GM21360 (cell line): Measurements from ENCODE around the gene PTCSC3.

Experiments used
- ATAC-seq: cut with Tn5 transposase; IDR thresholded peaks from one replicate; pipeline ENCODE4 v1.9.1; 2021; ENCODE audit warnings: mild to moderate bottlenecking, moderate library complexity; ENCODE audit not compliant: unreplicated experiment

PTCSC3 gene

DNA sequence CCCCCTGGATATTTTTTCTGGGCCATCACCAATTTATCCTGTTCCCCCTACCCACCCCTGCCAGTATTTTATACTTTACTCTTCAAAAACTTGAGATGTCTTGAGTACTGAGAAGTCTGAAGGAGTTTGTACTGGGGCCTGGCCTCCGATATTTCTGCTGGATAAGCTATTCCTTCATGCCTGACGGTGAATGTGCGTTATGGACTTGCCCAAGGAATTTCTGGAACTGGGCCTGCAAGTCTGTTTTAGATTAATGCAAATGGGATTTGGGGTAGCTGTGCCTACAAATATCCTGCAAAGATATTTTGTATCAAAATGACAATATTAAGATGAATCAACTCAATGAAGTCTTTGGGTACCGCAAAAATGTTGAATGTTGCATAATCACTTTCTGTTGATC, at the start of gene PTCSC3:
Gene PTCSC3 (minus strand): TSS at position 199 of the 400 bp plus-strand sequence.
- ATAC-seq: no peak

DNA sequence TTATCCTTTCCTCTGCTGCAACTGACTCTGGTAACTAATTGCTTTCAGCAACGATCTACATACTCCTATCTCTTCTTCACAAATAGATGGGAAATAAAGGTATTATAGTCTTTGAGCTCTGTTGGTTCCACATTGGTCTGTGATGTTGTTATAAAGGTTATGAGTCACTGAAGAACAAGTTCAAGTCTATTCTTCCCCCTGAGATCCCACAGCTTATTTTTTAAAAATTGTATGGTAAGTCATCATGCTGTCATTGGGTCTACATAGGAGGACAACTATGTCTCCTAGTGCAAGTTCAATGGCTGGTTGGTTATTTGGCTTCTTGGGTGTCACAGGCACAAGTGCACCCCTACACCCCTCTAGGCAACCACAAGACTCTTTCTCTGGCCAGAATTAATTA, 49.6 kb upstream of the PTCSC3 start:
- ATAC-seq: no peak

DNA sequence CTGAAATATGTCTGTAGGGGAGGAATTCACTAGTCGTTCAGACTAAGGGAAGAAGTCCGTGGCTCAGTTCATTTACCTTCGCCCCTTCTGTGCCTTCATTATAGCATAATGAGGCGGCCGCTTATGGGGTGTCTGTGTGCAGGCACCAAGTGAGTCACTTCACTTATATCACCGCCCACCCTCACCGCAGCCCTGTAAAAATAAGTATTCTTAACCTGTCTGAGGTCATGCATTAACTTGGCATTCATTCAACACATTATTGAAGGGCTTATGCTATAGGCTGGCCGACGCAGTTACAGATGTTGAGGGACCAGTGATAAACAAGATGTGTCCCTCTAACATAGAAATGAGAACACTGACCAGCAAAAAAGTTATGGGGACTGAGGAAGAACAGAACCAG, 47.7 kb upstream of the PTCSC3 start:
- no peak for ATAC-seq

DNA sequence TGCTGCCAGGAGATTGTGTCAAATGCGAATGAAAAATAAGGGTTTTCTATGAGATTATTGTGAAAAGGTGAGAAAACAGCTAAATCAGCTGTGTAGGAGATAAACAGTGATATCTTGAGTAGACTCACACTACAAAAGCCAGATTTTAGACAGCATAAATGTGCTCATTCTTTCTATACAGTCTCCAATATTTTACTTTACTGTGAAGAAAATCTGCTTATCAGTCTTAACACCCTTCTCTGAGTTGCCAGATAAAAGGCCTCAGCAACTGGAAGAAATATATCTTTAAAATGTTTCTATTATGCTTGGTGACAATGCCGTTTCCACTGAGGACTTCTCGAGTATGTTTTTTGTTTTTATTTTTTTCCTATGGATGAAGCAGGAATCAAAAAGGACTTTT, 47.0 kb upstream of the PTCSC3 start:
- no peak for ATAC-seq

DNA sequence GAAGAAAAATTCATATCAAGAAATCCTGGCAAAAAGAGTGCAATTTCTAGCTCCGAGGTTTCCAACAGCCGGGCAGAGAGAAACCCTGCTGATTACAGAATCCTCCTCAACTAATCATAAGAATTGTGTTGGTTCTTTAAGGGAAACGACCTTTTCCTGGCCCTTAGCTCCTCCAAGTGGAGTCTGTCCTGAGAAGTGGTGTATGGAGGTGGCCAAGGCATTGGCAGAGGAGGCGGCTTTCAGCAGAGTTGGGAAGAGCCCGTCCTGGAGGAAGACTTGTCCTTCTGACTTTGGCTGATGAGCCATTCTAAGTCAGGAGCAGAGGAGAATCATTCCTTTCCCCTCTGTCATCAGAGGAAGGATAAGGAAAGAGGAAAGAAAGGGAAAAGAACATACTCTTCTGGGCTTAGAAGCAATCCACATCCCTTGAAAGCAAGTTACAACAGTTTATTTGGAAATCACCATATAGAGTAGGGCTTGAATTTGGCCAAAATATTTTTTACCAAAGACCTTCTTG, 46.5 kb upstream of the PTCSC3 start:
- no peak for ATAC-seq

DNA sequence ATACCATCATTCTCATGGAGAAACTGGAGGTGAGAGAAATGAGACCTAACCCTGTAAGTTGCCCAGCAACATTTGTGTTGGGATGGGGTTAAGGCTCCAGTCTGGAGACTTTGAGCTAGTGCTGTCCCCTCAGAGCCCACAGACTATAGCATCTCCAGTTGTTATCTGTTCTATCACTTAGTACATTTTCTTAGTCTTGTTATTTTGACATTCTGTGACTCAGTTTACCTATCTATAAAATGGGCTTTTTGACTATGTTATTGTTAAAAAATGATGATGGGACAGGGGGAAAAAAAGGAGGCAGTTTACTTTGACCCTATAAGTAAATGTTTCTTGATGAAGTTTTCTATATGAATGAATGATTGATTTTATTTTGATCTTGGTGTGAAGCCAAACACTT, 45.8 kb upstream of the PTCSC3 start:
- no peak for ATAC-seq

DNA sequence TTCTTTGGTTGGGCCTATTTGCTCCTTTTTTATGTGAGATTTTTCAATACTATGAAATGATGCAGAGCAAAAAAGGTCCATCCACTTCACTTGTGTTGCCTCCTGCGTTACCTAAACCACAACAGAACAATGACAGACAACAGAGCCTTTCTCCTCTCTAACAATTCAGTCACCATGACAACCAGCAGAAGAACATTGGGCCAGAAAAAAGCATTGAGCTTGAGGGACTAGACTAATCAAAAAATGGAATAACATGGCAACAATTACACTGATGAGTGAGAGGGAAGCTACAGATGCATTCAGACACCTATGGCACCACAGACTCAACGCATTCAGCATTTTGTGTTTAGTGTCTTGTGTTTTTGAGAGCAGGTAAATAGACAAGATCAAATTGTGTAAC, 44.6 kb upstream of the PTCSC3 start:
- no peak for ATAC-seq

DNA sequence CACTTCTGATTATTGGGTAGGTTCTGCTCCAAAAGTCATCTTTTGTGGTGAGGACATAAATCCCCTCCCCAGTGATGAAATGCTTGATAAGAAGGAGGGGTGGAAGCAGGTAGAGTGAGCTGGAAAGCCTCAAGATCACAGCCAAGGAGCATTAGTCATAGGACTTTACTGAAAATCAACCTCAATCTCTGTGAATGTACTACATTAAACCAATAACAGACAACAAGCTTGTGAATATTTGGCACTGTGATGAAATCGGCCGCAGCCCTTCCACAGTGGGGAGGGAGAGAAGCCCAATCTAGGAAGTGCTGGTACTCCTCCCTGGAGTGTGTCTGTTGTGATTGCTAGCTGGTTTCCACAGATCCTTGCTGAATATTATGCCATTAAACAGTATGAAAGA, 41.2 kb upstream of the PTCSC3 start:
- no peak for ATAC-seq

DNA sequence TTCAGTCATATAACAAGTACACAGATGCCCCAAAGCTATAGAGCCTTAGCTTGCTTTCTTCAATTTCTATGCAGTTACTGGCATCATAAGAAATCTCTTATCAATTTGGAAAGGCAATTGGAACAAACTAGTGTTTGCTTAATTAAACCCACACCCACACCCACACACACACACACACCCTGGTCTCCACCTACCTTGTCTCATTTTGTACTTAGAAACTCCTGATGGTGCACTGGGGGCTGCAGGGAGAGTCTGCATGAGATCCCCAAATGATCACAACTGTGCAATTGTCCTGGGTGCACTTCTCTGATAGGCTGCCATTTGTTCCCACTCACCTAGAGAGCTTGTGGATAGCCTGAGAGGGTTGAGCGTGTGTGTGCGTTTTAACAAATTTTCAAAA, 40.5 kb upstream of the PTCSC3 start:
- no peak for ATAC-seq

DNA sequence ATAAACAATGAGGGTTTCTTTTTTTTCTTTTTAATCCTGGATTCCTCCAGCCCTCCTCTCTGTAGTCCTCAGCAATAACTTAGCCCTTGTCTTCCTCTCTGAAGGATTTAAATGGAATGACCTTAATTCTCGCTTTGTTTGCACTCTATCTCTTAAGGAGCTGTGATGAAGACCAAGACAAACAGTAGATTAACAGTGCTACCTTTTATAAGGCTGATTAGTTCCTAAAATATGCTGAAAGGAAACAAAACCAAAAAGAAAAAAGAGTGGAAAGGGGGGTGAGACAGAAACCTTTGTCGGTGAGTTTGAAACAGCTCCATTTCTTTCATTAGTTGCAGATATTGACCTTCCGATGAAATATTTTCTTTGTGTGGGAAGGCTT, 38.7 kb upstream of the PTCSC3 start:
- no peak for ATAC-seq

DNA sequence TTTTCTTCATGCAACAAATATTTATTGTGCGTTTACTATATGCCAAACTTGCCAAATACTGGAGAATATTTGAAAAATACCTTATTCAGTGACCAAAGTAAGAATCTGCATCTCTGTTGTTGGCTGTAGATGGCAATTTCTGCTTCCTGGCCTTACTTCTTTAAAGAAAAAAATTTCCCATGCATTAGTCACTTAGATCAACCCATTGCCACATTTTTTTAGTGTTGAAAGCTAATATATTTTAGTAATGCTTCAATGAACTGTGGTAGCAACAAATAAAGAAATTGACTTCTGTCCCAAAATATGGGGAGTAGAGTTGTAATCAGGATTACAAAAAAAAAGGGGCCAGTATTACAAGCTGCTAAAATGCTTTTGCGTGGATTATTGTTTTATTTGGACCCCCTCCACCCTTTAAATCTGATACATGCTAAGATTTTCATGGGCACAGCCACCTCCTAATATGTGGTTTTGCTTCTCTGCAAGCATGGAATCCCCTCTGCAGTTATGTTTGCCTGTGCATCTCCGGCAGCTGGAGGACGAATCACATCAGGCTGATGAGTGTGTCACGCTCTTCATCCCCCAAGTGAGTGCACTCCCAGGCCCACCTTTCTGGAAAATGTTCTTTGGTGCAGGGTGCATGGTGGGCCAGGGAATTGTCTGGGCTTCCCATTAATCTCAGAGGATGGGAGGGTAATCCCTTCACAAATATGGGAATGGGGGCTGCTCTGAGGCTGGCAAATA, 38.1 kb upstream of the PTCSC3 start:
- no peak for ATAC-seq

DNA sequence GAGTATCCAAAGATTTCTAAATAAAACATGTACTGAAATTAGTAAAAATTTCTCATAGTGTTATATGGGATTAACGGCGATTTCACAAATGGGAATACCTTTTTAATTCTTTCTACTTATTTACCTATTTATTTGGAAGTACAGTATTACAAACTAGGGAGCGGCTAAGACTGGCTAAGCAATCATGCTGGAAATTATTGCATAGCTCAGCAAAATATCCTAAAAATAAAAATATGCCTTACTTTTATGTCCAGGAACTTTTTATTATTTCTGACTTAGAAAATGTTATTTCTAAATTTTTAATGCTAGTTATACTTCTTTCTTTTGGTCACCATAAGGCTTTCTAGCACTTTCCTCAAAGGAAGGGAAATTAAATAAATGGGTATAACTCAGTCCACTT, 36.5 kb upstream of the PTCSC3 start:
- no peak for ATAC-seq

DNA sequence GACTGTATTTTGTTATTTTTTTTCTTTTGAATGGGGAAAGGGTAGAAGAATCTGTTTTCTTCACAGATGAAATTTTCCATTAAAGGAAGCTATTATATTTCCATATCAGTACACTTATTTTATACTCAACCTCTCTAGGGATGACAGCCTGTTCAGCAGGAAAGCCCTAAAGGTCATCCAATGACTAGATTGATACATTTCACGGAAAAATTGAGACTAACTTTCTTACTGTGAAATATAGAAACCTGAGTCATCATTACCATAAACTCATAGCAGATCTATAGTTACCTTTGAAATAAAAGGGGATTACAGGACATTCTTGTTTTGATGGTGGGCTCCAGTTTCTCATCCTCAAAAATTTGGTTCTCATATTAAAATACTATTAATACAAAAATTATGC, 36.1 kb upstream of the PTCSC3 start:
- ATAC-seq: no peak

DNA sequence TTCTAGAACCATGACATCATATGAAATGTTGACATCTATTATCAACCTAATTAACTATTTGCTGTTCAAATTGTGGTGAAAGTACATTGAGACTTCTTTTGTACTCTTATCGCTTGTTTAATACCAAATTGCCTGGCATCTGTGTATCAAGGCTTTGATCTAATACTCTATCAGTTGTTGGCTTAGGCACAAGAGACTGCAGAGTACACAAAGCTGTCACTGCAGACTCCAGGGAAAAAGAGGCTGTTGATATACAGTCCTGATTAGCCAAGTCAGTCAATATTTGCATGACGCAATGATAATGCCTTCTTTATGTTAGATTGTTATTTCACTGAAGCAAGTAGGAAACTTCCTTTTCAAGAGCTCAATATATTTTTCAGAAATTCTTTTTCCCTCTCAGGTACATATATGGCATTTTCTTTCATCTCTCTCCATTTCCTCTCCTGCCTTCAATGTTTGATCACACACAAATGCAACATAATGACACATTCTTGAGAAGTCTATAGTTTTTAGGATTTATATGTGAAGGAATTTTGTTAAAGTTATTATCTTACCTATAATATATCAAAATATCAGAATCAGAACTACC, 32.3 kb upstream of the PTCSC3 start:
- no peak for ATAC-seq

DNA sequence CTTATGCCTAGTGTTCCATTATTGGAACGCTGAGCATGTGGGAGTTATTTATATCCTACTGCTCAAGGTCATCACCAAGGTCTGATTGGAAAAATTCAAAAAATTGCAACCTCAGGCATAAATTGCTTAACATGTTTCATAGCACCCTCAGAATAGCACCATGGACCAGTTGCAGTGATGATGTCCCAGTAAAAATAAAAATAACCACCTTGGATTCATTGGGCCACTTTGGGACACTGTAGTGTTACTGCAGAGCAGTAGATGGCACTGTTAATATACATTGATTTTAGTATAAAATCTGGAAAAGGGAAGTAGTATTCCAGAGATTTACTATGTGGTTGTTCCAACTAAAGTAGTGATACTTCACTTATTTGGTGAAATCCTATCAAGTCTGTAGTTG, 31.0 kb upstream of the PTCSC3 start:
- ATAC-seq: no peak

DNA sequence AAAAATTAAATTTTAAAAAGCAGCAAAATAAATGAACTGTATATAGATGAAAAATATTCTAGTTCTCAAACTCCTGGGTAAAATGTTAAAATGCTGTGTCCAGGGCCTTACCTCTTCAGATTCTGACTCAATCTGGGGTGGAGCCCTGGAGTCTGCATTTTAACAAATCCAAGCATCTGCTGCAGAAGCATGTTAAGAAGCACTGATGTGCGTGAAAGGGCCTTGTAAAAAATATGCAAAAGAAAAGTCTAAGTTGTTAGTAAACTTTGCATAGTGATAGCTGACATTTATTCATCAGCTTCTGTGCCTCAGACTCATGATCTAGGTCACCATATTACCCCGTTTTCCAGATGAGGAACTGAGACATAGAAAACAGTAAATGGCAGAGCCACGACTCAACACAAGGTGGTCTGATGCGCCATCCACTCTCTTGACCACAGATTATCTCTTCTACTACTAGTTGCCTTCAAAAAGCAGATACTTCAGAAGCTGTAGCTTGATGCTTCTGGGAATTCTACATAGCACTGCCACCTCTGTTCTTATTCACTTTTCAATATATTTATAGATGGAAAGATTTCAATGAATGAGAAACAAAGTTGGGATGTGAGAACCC, 28.0 kb upstream of the PTCSC3 start:
- ATAC-seq: no peak

DNA sequence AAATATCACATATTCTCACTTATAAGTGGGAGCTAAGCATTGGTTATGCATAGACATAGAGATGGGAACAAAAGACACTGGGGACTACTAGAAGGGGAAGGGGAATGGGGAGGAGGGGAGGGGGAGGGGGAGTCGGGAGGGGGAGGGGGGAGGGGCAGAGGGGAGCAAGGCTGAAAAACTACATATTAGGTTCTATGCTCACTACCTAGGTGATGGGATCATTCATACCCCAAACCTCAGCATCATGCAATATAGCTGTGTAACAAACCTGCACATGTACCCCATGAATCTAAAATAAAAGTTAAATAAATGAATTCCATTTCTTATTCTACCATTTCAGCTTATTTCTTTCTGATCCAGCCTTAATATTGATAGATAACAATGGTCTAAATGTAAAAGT, 21.9 kb upstream of the PTCSC3 start:
- no peak for ATAC-seq

DNA sequence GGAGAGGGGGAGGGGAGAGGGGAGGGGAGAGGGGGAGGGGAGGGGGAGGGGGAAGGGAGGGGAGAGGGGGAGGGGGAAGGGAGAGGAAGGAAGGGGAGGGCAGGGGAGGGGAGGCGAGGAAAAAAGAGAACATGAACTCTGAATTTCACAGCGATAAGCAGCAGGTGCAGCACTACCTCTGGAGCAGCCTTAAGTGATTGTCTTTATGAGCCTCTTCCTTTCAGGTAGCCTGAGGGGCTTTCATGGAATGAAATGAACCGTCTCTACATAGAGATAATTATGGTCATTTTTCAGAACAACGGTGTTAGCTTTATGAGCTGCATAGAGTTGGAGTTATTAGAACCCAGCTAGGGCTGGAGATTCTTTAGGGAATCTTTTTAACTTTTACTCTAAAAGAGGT, 18.1 kb upstream of the PTCSC3 start:
- no peak for ATAC-seq

DNA sequence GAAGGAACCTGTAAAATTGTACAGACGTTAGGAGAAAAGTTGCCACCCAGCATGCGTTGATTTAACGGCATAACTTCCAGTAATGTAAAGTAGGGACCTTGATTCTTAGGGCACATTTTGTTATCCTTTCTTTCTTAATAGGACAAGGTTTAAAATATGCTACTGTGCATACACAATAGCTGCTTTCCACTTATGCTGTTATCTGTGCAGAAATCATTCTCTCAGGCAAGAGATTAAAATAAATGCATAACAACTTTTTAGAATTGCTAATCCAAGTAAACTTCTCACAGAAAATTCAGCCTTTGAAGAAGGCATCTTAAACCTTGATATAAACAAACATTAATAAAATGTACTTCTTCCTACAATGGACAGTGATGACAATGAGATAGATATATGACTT, 16.0 kb upstream of the PTCSC3 start:
- ATAC-seq: no peak

DNA sequence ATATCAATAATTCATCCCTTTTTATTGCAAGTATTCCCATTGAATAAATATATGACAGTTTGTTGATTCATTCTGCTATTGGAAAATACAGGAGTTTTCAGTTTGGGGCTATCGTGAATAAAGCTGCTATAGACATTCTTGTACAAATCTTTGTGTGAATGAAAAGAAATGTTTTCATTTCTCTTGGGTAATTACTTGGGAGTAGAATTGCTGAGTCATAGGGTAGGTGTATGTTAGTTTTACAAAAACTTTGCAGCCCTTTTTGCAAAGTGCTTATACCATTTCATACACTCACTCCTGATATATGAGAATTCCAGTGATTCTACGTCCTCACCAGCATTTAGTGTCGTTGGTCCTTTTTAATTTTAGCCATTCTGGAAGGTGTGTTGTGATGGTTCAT, 6.9 kb upstream of the PTCSC3 start:
- ATAC-seq: no peak

DNA sequence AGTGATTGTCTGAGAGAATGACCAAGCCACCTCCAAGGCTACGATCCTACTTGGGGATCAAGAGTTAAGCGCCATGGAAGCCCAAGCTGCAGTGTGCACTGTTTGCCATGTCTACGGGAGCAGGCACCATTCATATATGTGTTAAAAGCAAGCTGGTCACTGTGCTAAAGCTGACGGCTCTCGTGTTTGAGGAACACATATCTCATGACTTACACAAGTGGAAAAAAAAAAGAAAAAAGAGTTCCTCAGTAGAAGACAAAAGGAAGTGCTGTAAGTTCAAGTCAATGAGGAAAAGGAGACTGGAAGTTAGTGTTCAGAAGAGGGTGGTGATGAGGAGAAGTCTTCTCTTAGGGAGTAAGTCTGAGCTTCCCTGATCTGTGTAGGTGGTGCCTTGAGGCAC, 4.9 kb upstream of the PTCSC3 start:
- ATAC-seq: no peak

DNA sequence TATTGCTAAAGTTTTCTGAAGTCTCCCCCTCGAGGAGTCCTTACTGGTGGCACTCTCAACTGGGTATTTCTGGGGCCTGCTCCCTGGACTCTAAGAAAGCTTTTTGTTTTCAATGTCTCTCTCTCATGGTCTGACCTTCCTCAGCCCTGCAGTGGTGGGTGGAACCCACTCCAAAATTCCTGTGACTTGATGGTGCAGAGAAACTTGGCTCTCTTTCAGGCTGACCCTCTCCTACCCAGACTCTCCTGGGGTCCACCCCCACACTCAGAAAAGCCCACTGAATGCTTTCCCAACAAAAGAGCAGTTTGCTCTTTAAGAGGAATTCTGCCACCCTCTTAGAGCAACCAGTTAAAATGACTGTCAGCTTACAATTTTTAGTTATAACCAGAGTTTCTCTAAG, 967 bp upstream of the PTCSC3 start:
- ATAC-seq: no peak
